HL-60 (cell line): ENCODE measurements around the gene ZBTB21.

Source experiments
- DNase-seq, 2 experiments: peaks; one replicate each; pipeline ENCODE4 v3.0.0-alpha.2; 2010 to 2020; ENCODE audit warnings: low read depth in 1 of 2, low spot score in 1 of 2
- H3K27ac ChIP-seq: fragments of 250-450 bp; sonication (Bioruptor Pico); replicated peaks from 2 replicates; pipeline ENCODE4 v1.5.1; 2020; ENCODE audit warnings: mild to moderate bottlenecking, moderate library complexity
- H3K27me3 ChIP-seq: fragments of 250-450 bp; sonication (Bioruptor Pico); 2 replicates; pipeline ENCODE4 v1.5.1; 2021; ENCODE audit warnings: mild to moderate bottlenecking, moderate library complexity; ENCODE audit not compliant: insufficient read depth, poor library complexity, severe bottlenecking
- H3K4me3 ChIP-seq: replicated peaks from 2 replicates; pipeline ENCODE4 v1.5.1; 2011; ENCODE audit warnings: mild to moderate bottlenecking, control low read depth, low read length; ENCODE audit not compliant: insufficient read depth
- CTCF ChIP-seq: IDR thresholded peaks from one replicate; pipeline ENCODE4 v1.5.1; 2011; ENCODE audit warnings: low read length, control low read depth, inconsistent platforms; ENCODE audit not compliant: insufficient read depth
- GABPA ChIP-seq: IDR thresholded peaks from 2 replicates; pipeline ENCODE4 v1.6.1; 2012; ENCODE audit warnings: low read depth
- POLR2AphosphoS5 ChIP-seq: IDR thresholded peaks from 2 replicates; pipeline ENCODE4 v1.6.1; 2012; ENCODE audit warnings: low read depth
- REST ChIP-seq: IDR thresholded peaks from 2 replicates; pipeline ENCODE4 v1.6.1; 2012; ENCODE audit warnings: low read depth; ENCODE audit not compliant: insufficient replicate concordance
- SPI1 ChIP-seq: IDR thresholded peaks from 2 replicates; pipeline ENCODE4 v1.6.1; 2012; ENCODE audit warnings: low read depth, mild to moderate bottlenecking, borderline replicate concordance

The ZBTB21 gene

GRCh38 chr21:42021371-42022090 lies 11.4 kb upstream of the ZBTB21 start:
- TF ChIP-seq REST = no peak
- no peak for TF ChIP-seq GABPA
- TF ChIP-seq CTCF = no peak
- TF ChIP-seq POLR2AphosphoS5 = no peak
- no peak for TF ChIP-seq SPI1
- H3K27me3 ChIP-seq = no peaks in the 10 kb centered on the region
- no peak overlapping the region for H3K4me3 ChIP-seq
- no peak for DNase-seq
- H3K27ac ChIP-seq = no peak overlapping the region

- TF ChIP-seq SPI1 (no peak), POLR2AphosphoS5 (no peak), CTCF (no peak), REST (no peak), GABPA (no peak)
- Histone ChIP-seq H3K27ac (no peak overlapping the region), H3K4me3 (no peak overlapping the region), H3K27me3 (no peaks in the 10 kb centered on the region)
- no peak for DNase-seq
These were observed 9.5 kb upstream of the ZBTB21 start for GRCh38 chr21:42019706-42020105.

GRCh38 chr21:42019101-42019605 lies 9.0 kb upstream of the ZBTB21 start:
- no peak overlapping the region for H3K27ac ChIP-seq
- no peak overlapping the region for H3K4me3 ChIP-seq
- H3K27me3 ChIP-seq = no peaks in the 10 kb centered on the region
- TF ChIP-seq SPI1 (no peak), GABPA (no peak), REST (no peak), POLR2AphosphoS5 (no peak), CTCF (no peak)
- no peak for DNase-seq
